ENCODE data around the gene SSH3.

Gene SSH3, protein sequence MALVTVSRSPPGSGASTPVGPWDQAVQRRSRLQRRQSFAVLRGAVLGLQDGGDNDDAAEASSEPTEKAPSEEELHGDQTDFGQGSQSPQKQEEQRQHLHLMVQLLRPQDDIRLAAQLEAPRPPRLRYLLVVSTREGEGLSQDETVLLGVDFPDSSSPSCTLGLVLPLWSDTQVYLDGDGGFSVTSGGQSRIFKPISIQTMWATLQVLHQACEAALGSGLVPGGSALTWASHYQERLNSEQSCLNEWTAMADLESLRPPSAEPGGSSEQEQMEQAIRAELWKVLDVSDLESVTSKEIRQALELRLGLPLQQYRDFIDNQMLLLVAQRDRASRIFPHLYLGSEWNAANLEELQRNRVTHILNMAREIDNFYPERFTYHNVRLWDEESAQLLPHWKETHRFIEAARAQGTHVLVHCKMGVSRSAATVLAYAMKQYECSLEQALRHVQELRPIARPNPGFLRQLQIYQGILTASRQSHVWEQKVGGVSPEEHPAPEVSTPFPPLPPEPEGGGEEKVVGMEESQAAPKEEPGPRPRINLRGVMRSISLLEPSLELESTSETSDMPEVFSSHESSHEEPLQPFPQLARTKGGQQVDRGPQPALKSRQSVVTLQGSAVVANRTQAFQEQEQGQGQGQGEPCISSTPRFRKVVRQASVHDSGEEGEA

DNA sequence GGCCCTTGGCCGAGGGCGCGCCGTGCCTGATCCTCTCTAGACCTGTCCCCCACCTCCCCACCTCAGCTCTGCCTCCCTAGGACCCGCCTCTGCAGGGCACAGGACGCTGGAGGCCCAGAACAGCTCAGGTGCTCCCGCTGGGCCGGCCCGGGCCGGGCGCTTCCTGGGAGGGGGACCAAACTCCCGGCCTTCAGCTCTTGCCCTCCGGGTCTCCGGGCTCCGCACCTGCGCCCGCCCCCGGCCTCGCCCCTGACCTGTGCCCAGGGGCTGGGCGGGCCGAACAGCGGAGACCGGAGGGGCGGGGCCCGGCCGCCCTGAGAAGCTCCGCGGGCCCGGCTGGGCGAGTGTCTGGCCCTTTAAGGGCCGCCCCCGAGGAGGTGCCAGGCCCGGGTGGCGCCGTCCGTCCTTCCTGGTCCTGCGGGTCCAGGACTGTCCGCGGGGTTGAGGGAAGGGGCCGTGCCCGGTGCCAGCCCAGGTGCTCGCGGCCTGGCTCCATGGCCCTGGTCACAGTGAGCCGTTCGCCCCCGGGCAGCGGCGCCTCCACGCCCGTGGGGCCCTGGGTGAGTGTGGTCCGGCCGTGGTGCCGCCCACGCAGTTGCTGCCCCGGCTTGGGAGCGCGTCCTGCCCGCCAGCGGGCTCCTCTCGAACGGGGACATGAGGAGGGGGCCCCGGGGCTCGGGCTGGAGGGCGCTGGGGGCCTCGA, at the start of gene SSH3:
TSS of gene SSH3 (plus strand) at position 399 of the 703 bp plus-strand sequence. CDS start at position 495, 96 bp downstream.
- peak; percentile 59 to 84 (median 71) for DNase-seq

DNA sequence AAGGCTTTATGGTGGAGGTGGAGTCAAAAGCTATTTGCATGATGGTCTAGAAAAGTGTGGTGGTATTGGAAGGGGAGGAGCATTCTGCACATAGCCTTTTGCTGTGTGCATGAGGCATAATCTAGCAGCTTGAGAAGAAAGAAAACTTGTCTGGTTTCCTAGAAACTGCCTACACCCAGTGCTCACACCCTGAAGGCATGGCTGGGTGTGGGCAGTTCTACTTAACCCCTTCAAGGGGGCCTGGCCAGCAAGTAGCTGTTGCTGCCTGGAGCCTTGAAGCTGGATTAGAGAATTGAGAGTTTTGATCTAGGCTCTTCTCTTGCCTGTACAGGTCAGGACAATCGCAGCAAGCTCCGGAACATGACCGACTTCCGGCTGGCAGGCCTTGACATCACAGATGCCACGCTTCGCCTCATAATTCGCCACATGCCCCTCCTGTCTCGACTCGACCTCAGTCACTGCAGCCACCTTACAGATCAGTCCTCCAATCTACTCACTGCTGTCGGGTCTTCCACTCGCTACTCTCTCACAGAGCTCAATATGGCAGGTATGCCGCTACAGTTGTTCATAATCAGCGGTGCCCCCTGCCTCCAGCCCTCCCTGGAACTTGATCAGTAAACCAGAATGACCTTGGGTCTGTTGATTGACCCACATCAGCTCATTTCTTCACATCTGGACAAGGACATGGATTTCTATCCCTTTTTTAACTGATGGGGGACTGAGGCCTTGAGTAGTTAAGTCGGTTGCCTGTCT, 49.3 kb upstream of the SSH3 start:
- no peak for DNase-seq

DNA sequence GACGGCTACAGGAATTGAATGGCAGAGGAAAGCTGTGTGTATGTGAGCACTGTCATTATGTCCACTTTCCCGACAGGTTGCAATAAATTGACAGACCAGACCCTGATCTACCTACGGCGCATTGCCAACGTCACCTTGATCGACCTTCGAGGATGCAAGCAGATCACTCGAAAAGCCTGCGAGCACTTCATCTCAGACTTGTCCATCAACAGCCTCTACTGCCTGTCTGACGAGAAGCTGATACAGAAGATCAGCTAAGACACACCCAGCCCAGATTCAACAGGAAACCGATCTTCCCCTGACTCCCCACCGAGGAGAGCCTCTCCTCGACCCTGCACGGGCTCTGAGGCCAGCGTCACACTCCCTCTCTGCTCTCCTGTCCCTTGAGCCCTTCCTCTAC, 48.5 kb upstream of the SSH3 start:
- no peak for DNase-seq

DNA sequence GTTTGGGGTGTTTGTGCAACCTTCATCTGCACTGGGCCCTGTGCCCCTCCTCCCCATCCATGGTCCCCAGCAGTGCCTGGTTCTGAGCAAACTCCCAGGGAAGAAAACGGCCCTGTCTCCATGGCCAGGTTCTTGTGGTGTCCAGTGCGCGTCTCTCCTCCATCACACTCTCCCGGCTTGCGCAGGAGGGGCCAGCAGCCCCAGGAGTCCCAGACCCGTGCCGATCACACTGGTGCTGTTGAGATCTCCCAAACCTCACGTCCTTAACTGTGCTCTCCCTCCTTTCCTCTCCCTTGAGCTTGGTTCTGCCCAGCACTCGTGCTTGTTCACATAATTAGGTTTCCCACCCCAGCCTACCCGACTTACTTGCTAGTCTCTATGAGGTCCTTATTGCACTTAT, 48.0 kb upstream of the SSH3 start:
- DNase-seq: no peak

DNA sequence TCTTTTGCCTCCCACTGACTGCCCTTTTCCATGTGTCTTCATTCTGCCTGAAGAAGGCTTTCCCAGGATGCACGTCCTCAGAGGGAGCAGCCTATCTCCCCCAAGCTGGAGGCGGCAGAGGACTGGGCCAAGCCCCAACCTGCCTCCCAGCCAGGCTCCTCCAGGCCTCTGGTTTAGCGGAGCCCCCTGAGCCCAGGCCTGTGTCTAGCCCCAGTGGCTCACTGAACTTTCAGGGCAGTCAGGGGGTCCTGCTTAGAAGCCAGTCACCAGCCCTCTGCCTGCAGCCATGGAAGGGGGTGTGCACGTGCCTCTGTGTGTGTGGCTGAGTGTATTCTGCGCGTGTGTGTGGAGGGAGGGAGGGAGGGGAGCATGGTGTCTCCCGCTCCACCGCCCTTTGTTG, 47.5 kb upstream of the SSH3 start:
- no peak for DNase-seq

DNA sequence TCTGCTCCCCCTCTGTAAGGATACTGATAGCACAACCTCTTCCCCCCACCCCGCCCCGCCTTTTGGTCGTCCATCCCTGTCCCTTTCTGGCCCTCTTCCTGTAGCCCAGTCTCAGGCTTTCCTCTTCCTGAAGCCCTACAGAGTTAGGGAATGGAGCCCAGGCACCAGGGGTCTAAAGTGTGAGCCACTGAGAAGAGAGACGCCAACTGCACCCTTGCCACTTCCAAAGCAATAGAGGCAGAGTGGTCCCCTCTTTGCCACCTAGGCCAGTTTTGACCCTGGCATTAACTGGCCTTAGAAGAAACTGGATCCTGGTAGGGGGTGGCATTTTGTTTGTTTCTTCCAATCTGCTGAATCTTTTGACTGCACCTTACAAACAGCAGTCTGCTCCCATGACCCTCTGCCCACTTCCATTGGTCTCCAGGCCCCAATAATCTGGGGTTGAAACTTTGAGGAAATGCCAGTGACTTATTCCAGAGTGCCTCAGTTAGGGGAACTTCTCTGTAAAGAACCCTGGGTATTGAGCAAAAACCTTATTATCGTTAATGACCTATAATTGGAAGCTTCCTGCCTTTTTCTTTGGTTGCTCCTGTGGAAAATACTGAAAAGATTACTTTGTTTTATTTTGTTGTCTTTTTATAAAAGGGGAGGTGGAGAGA, 46.7 kb upstream of the SSH3 start:
- peak; percentile 50 to 62 (median 53) for DNase-seq

DNA sequence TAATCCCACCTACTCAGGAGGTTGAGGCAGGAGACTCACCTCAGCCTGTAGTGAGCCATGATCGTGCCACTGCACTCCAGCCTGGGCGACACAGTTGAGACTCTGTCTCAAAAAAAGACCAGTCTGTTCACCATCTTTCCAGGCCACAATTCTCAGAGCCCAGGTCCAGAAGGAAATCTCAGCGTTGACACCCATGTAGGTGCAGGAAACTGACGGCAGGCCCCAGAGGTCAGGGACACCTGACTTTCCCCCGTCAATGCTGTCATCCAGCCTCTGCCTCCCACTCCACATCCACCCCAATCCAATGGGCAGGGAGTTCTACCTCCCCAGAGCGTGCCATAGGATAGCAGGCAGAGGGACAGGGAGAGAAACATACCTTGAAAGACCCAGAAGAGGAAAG, 42.9 kb upstream of the SSH3 start:
- DNase-seq: no peak

DNA sequence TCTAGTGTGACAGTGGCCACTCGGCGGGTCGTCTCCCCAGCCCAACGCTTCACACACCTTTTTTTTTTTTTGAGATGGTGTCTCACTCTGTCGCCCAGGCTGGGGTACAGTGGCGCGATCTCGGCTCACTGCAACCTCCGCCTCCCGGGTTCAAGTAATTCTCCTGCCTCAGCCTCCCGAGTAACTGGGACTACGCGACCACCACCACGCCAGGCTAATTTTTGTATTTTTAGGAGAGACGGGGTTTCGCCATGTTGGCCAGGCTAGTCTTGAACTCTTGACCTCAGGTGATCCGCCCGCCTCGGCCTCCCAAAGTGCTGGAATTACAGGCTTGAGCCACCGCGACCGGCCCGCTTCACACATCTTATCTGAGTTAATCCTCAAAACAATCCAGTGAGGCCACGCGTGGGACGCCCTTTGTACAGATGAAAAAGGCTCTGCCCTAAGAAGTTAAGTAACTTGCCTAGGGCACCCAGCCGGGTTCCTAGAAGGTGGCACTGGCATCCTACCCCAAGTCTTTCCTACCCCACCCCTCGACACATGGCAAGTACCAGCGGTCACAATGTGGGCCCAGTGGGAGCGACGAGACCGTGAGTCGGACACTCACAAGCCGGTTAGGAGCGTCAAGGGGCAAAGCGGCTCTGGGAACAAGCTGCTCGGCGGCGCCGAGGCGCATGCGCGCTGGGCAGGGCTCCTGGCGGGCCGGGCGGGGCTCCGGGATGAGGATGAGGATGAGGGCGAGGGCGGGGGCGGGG, 42.3 kb upstream of the SSH3 start:
- DNase-seq: peak; percentile 54 to 78 (median 55)

DNA sequence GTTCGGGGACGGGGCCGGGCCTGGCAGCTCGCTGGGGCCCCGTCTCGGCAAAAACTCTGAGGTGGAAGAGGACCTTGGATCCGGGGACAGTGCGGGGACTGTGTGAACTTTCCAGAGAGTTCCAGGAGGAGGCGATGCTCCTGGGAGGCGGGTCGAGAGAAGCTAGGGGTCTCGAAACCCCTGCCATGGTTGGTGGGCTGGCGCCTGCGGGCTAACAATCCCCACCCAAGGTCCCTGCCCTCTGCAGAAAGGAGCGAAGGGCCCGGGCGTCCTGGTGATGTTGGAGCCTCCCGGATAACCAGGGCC, 41.7 kb upstream of the SSH3 start:
- DNase-seq: no peak

DNA sequence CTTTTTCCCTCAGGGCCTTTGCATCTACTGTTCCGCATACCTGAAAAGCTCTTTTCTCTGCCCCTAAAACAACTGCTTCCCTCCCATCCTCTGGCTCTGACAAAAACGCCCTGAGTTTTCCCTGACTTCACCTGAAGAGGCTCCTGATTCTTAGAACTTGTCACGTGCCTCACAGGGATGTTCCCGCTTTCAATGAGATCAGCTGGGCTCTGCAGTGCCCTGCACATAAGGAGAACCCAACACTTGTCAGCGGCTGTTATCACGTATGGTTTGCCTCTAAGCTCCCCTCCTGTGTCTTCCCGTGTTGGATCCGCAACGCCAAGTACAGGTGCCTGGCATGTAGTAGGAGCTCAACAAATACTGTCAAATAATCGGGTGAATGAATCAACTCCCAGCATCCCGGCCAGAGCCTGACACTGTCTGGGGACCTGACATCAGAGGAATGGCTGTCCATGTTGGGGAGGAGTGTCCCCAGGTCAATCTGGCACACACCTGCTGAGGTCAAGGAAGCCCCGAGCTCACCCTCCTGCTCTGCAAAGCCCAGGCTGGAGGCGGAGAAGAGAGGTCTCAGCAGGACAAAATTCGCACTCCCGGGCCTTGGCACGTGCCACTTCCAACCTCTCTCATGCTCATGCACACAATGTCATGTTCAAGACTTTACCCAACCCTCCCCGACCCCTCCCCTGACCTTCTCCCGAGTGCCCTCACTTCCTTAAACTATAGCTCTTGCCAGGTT, 41.2 kb upstream of the SSH3 start:
- DNase-seq: no peak

DNA sequence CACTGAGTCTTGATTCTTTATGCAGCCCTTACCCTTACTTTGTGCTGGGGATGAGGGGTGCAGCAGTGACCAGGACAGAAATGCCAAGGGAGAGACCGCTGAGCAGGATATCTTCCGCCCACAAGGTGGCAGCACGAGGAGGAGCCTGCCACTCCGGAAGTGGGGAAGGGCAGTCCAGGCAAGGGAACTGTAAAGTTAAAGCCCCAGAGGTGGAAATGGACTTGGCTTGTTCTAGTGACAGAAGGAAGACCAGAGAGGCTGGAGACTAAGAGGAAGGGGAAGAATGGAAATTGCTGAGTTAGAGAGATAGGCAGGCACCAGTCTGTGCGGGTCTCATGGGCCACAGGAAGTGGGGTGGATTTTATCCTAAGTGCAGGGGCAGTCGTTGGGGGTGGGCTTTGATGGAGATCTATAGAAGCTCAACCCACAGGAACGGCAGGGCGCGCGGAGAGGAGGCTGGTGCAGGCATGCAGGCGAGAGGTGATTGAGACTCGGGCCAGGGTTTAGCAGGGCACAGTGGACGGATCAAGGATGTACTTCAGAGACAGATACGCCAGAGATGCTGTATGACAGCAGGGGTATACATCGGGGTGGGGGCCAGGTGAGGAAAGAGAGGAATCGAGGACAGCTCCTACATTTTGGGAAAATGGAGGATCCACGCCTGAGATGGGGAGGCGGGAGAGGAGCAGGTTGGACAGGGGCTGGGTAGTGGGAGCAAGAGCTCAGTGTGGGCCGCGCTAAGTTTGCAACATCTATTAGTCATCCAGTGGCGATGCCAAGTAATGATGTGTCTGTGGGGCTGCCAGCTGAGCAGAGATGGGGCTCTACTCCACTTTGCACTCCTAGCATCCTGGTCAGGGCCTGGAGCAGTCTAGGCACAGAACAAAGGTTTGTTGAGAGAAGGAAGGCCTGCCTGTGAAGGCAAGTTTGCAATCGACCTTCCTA, 40.3 kb upstream of the SSH3 start:
- peak; percentile 86 to 89 (median 87) for DNase-seq

DNA sequence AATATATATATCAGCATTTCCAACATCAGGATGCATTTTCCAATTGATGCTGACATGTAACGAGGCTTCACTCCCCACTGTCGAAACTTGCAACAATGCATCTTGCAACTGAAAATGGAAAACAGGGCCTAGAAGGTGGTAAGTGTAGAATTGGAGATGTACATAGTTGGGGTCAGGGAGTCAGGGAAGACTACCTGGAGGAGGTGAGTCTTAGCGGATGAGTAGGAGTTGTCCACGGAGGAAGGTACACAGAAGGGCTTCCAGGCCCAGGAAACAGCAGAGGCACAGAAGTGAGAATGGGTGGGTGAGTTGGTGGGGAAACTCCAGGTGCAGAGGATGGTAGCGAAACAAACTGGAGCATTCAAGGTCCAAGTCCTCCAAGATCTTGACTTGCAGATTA, 39.1 kb upstream of the SSH3 start:
- no peak for DNase-seq

DNA sequence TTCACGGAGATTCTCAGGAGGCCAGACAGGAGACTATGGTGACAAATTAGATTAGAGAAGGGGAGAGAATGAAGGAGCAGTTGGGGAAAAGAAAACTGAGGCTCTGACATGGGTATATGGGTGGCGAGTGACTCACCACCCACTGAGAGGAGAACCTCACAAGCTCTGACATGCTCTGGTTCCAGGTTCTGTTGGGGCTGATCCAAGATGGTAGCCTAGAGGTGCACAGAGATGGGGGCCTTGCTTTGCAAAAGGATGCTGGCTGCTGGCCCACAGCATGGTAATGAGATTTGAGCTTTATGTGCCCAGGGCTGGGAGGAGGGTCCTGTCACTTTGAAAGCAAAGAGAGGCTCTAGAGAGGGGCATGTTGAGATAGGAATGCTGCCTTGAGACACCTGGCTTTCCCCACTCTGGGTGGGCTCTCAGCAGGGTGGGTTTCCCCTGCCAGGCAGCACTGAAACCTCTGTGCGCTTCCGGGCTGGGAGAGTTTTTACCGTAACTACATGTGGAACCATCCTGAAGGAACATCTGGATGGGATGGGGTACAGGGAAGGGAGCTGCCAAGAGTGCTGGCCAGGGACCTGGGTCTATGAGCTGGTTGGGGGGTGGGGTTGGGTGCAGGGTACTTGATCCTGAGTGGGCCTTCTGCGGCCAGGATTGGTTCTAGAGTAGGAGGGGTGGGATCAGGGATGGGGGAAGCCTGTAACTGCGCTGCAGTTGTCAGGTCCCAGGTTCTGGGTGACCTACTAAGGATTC, 38.3 kb upstream of the SSH3 start:
- peak; percentile 38 to 58 (median 46) for DNase-seq

DNA sequence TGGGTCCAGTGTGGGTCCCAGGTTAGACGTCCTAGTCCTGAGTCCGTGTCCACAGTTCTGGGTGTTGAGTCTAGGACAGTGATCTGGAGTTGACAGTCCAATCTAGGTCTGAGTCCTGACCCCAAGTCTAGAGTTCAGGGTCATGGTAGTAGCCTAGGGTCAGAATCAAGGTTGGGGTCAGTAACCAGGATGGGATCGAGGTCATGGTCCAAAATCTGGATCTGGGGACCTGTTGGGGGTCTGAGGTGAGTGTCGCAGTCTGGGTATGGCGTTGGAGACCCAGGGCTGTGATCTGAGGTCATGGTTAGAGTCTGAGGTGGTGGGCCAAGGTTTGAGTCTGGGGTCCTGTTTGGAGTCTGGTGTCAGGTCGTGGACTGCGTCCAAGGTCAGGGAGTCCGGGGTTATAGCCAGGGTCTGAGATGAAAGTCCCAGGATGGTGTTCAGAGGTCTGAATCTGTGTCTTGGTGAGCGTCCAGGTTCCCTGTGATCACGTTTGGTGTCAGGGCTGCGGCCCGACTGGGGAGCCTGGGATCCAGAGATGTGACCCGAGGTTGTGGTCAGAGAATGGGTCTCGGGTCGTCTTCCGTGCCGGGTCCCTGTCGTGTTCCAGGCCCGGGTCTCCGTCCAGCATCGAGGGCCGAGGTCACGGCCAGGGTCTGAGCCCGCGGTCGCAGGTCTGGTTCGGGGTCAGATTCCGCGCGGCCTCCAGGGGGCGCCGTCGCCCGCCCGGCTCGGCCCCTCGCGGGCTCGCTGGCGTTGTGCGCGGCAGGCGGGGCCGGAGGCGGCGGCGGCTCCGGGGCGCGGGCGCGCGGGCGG, 37.5 kb upstream of the SSH3 start:
- DNase-seq: peak; percentile 80 to 95 (median 90)

DNA sequence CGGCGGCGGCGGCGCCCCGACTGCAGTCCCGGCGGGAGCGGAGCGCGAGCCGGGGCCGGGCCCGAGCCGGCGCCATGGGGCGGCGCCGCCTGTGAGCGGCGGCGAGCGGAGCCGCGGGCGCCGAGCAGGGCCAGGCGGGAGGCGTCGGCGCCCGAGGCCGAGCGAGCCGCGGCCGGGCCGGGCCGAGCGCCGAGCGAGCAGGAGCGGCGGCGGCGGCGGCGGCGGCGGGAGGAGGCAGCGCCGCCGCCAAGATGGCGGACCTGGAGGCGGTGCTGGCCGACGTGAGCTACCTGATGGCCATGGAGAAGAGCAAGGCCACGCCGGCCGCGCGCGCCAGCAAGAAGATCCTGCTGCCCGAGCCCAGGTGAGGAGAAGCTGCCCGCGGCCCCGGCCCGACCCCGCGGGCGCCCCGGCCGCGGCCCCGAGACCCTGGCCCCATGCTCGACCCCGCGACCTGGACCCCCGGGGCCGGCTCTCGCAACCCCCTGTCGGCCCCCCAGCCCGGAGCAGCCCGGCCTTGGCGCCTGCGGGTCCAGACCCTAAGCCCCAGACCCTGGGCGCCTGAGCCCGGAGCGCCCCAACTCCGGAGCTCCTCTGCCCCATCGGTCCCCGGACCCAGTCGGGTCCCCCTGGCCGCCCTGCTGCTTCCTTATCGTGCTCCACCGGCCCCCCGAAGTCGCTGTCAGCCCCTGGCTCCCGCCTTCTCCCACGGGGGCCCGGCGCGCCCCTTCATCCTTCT, 36.7 kb upstream of the SSH3 start, which contains the start of gene GRK2:
TSS of gene GRK2 (plus strand) at position 25 of the 739 bp plus-strand sequence. CDS start at position 252, 227 bp downstream.
- DNase-seq: peak; percentile 64 to 87 (median 73)

DNA sequence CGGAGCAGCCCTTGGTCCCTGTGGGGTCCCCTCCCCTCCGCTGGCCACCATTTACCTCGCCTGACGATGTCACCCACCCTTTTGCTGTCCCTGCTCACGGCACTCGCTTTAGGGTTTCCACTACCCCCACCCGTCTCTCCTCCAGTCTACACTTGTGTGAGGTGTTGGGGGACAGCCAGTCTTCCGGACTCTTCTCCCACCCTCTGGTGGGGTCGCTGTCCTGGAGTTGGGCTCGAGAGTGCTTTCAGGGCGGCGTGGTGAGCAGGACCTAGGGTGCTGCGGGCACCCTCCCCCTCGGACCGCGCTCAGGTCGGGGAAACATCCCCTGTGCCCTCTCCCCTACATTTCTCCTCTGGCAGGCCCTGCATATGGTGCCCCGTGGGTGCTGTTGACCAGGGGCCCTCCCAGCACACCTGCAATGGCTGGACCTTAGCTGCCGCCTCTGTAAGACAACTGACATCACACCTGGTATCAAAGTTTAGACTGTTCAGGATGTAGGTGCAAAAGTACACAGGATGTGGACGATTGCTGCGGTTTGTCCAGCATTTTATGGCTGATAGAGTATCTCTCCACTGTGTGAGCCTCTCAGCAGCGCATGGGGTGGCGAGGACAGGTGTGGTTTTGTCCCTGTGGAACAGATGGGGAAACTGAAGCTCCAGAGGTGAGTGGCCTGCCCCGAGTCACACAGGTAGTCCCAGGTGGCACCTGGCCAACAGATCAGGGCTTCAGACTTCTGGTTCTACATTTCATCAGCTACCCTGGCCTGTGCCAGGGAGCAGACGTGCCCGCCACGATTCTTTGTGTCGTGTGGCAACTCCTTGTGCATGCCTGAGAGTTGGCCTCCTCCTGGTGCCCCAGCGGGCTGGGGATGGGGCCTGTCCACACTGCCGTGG, 35.9 kb upstream of the SSH3 start:
- DNase-seq: no peak
